GM23338 (cell line): ENCODE results near the gene CCDC197. TPM values are rescaled to one million over a fixed set of nuclear protein-coding genes. Genes with fewer than 3 reads are reported as not detected.

Source experiments
- ATAC-seq: fragments of 200-7000 bp; cut with Tn5 transposase; 3 replicates; pipeline ENCODE4 v1.9.1; 2020
- DNase-seq: peaks from one replicate; pipeline ENCODE4 v3.0.0-alpha.2; 2015; ENCODE audit warnings: low spot score
- H2AFZ ChIP-seq: fragments of 200-600 bp; sonication (generic); 2 replicates; pipeline ENCODE4 v1.8.0; 2016; ENCODE audit warnings: antibody characterized with exemption, mild to moderate bottlenecking, moderate library complexity
- H3F3A ChIP-seq: fragments of 200-600 bp; sonication (generic); replicated peaks from 2 replicates; pipeline ENCODE4 v1.8.0; 2017; ENCODE audit warnings: antibody characterized with exemption, mixed run types, low read depth
- H3K27ac ChIP-seq: fragments of 200-600 bp; sonication (generic); 2 replicates; pipeline ENCODE4 v1.6.1; 2016; ENCODE audit warnings: low read depth
- H3K27me3 ChIP-seq: fragments of 200-600 bp; sonication (generic); 2 replicates; pipeline ENCODE4 v1.8.0; 2016; ENCODE audit warnings: mild to moderate bottlenecking, mixed run types, moderate library complexity; ENCODE audit not compliant: insufficient read depth
- H3K36me3 ChIP-seq: fragments of 200-600 bp; sonication (generic); 2 replicates; pipeline ENCODE4 v1.8.0; 2016; ENCODE audit warnings: mild to moderate bottlenecking; ENCODE audit not compliant: insufficient read depth
- H3K4me1 ChIP-seq: fragments of 200-600 bp; sonication (generic); 2 replicates; pipeline ENCODE4 v1.8.0; 2016; ENCODE audit warnings: mild to moderate bottlenecking, moderate library complexity; ENCODE audit not compliant: insufficient read depth
- H3K4me2 ChIP-seq: fragments of 200-600 bp; sonication (generic); 2 replicates; pipeline ENCODE4 v1.7.1; 2017; ENCODE audit warnings: mixed run types
- H3K4me3 ChIP-seq: fragments of 200-600 bp; sonication (generic); 2 replicates; pipeline ENCODE4 v1.6.1; 2016; ENCODE audit warnings: mixed run types
- H3K79me2 ChIP-seq: fragments of 200-600 bp; sonication (generic); replicated peaks from 2 replicates; pipeline ENCODE4 v1.8.0; 2017; ENCODE audit warnings: mild to moderate bottlenecking; ENCODE audit not compliant: insufficient read depth
- H3K9me2 ChIP-seq: fragments of 200-600 bp; sonication (generic); 2 replicates; pipeline ENCODE4 v1.8.0; 2017; ENCODE audit not compliant: insufficient read depth
- H4K20me1 ChIP-seq: fragments of 200-600 bp; sonication (generic); replicated peaks from 2 replicates; pipeline ENCODE4 v1.8.0; 2017; ENCODE audit warnings: mild to moderate bottlenecking; ENCODE audit not compliant: insufficient read depth
- H3K27ac Mint-ChIP-seq: 2 replicates; pipeline ENCODE4 v1.8.0; 2020; ENCODE audit warnings: inconsistent platforms, mild to moderate bottlenecking, moderate library complexity, mixed read lengths
- H3K27me3 Mint-ChIP-seq: 3 replicates; pipeline ENCODE4 v1.8.0; 2022; ENCODE audit warnings: low read depth, mild to moderate bottlenecking, moderate library complexity, mixed read lengths, inconsistent platforms; ENCODE audit not compliant: insufficient read depth, poor library complexity
- H3K36me3 Mint-ChIP-seq: 3 replicates; pipeline ENCODE4 v1.8.0; 2021; ENCODE audit warnings: low read depth, mild to moderate bottlenecking, inconsistent platforms, moderate library complexity, mixed read lengths
- H3K4me1 Mint-ChIP-seq: 3 replicates; pipeline ENCODE4 v1.8.0; 2020; ENCODE audit warnings: mild to moderate bottlenecking, inconsistent platforms, mixed read lengths
- H3K4me3 Mint-ChIP-seq: 3 replicates; pipeline ENCODE4 v1.8.0; 2021; ENCODE audit warnings: moderate library complexity, mild to moderate bottlenecking, inconsistent platforms, mixed read lengths
- H3K9me3 Mint-ChIP-seq: 3 replicates; pipeline ENCODE4 v1.8.0; 2020; ENCODE audit warnings: moderate library complexity, mild to moderate bottlenecking, inconsistent platforms, mixed read lengths
- CREB1 ChIP-seq: fragments of 250-450 bp; sonication (Bioruptor Pico); IDR thresholded peaks from 2 replicates; pipeline ENCODE4 v1.5.0; 2020; ENCODE audit warnings: low read depth, mild to moderate bottlenecking, moderate library complexity
- ETS1 ChIP-seq: IDR thresholded peaks from 2 replicates; pipeline ENCODE4 v1.6.1; 2016; ENCODE audit warnings: antibody characterized with exemption
- EZH2 ChIP-seq: fragments of 200-600 bp; sonication (generic); IDR thresholded peaks from one replicate; pipeline ENCODE4 v1.8.0; 2017; ENCODE audit warnings: antibody characterized with exemption, mild to moderate bottlenecking, low read depth; ENCODE audit not compliant: unreplicated experiment
- EZH2phosphoT487 ChIP-seq: fragments of 200-600 bp; sonication (generic); IDR thresholded peaks from one replicate; pipeline ENCODE4 v1.8.1; 2018; ENCODE audit warnings: antibody characterized with exemption; ENCODE audit not compliant: unreplicated experiment
- JUNB ChIP-seq: IDR thresholded peaks from one replicate; pipeline ENCODE4 v1.6.1; 2016; ENCODE audit warnings: antibody characterized with exemption; ENCODE audit not compliant: unreplicated experiment
- NANOG ChIP-seq: IDR thresholded peaks from 2 replicates; pipeline ENCODE4 v1.6.1; 2016; ENCODE audit warnings: antibody characterized with exemption, borderline replicate concordance
- POLR2AphosphoS5 ChIP-seq: IDR thresholded peaks from 2 replicates; pipeline ENCODE4 v1.6.1; 2016; ENCODE audit warnings: antibody characterized with exemption, low read depth
- REST ChIP-seq: IDR thresholded peaks from one replicate; pipeline ENCODE4 v1.6.1; 2018; ENCODE audit warnings: antibody characterized with exemption; ENCODE audit not compliant: unreplicated experiment
- STAT1 ChIP-seq: IDR thresholded peaks from one replicate; pipeline ENCODE4 v1.6.1; 2016; ENCODE audit warnings: antibody characterized with exemption; ENCODE audit not compliant: unreplicated experiment
- ZNF114 ChIP-seq: fragments of 250-450 bp; sonication (Bioruptor Pico); IDR thresholded peaks from 2 replicates; pipeline ENCODE4 v1.5.0; 2020; ENCODE audit warnings: mild to moderate bottlenecking, moderate library complexity
- ZNF331 ChIP-seq: fragments of 250-450 bp; sonication (Bioruptor Pico); IDR thresholded peaks from 2 replicates; pipeline ENCODE4 v1.5.0; 2020; ENCODE audit warnings: low read depth, mild to moderate bottlenecking, moderate library complexity
- polyA plus RNA-seq: library from polyadenylated mRNA; unstranded; fragments of >200 nt; fragmentation: Nextera tagmentation; extraction: Ambion mirVana; gene quantifications from 2 replicates; pipeline ENCODE4 v1.2.1, GENCODE V29; 2016
- total RNA-seq: library from RNA; depleted of rRNA; stranded (reverse); fragments of >200 nt; shearing (Covaris generic); gene quantifications from 2 replicates; pipeline ENCODE4 v1.2.3, GENCODE V29; 2014
- TF ChIP-seq, protein P1 (sequence below): fragments of 250-450 bp; sonication (Bioruptor Pico); IDR thresholded peaks from 2 replicates; pipeline ENCODE4 v1.5.0; 2020; ENCODE audit warnings: mild to moderate bottlenecking, moderate library complexity
- TF ChIP-seq, protein P2 (sequence below), 2 experiments: fragments of 200-600 bp in 1 of 2; sonication (generic) in 1 of 2; conservative IDR thresholded peaks; 2 replicates each; pipeline versions ENCODE4 v1.5.1 to v1.6.1; 2016 to 2017; ENCODE audit warnings: antibody characterized with exemption in 2 of 2, low read depth in 2 of 2, mild to moderate bottlenecking in 2 of 2, moderate library complexity in 1 of 2

CCDC197 gene
- total and polyA plus RNA-seq, 2 experiments from 2014 or later = not detected

GRCh38 chr14:93998871-93999403, 1.8 kb downstream of the CCDC197 start:
- Mint-ChIP-seq H3K27ac (no peak overlapping the region), H3K36me3 (no peaks in the 10 kb centered on the region), H3K9me3 (no peaks in the 10 kb centered on the region), H3K4me3 (no peak overlapping the region), H3K4me1 (peaks cover 10% of the 10 kb centered on the region), H3K27me3 (peaks cover 5% of the 10 kb centered on the region)
- no peak for DNase-seq
- H3K4me2 ChIP-seq = no peak overlapping the region
- no peak overlapping the region for H3K4me3 ChIP-seq
- H3F3A ChIP-seq = no peaks in the 10 kb centered on the region
- H3K9me2 ChIP-seq = no peaks in the 10 kb centered on the region
- H3K36me3 ChIP-seq = no peaks in the 10 kb centered on the region
- ATAC-seq = no peak
- no peaks in the 10 kb centered on the region for H3K4me1 ChIP-seq
- no peak for TF ChIP-seq ZNF114
- TF ChIP-seq, protein P1, sequence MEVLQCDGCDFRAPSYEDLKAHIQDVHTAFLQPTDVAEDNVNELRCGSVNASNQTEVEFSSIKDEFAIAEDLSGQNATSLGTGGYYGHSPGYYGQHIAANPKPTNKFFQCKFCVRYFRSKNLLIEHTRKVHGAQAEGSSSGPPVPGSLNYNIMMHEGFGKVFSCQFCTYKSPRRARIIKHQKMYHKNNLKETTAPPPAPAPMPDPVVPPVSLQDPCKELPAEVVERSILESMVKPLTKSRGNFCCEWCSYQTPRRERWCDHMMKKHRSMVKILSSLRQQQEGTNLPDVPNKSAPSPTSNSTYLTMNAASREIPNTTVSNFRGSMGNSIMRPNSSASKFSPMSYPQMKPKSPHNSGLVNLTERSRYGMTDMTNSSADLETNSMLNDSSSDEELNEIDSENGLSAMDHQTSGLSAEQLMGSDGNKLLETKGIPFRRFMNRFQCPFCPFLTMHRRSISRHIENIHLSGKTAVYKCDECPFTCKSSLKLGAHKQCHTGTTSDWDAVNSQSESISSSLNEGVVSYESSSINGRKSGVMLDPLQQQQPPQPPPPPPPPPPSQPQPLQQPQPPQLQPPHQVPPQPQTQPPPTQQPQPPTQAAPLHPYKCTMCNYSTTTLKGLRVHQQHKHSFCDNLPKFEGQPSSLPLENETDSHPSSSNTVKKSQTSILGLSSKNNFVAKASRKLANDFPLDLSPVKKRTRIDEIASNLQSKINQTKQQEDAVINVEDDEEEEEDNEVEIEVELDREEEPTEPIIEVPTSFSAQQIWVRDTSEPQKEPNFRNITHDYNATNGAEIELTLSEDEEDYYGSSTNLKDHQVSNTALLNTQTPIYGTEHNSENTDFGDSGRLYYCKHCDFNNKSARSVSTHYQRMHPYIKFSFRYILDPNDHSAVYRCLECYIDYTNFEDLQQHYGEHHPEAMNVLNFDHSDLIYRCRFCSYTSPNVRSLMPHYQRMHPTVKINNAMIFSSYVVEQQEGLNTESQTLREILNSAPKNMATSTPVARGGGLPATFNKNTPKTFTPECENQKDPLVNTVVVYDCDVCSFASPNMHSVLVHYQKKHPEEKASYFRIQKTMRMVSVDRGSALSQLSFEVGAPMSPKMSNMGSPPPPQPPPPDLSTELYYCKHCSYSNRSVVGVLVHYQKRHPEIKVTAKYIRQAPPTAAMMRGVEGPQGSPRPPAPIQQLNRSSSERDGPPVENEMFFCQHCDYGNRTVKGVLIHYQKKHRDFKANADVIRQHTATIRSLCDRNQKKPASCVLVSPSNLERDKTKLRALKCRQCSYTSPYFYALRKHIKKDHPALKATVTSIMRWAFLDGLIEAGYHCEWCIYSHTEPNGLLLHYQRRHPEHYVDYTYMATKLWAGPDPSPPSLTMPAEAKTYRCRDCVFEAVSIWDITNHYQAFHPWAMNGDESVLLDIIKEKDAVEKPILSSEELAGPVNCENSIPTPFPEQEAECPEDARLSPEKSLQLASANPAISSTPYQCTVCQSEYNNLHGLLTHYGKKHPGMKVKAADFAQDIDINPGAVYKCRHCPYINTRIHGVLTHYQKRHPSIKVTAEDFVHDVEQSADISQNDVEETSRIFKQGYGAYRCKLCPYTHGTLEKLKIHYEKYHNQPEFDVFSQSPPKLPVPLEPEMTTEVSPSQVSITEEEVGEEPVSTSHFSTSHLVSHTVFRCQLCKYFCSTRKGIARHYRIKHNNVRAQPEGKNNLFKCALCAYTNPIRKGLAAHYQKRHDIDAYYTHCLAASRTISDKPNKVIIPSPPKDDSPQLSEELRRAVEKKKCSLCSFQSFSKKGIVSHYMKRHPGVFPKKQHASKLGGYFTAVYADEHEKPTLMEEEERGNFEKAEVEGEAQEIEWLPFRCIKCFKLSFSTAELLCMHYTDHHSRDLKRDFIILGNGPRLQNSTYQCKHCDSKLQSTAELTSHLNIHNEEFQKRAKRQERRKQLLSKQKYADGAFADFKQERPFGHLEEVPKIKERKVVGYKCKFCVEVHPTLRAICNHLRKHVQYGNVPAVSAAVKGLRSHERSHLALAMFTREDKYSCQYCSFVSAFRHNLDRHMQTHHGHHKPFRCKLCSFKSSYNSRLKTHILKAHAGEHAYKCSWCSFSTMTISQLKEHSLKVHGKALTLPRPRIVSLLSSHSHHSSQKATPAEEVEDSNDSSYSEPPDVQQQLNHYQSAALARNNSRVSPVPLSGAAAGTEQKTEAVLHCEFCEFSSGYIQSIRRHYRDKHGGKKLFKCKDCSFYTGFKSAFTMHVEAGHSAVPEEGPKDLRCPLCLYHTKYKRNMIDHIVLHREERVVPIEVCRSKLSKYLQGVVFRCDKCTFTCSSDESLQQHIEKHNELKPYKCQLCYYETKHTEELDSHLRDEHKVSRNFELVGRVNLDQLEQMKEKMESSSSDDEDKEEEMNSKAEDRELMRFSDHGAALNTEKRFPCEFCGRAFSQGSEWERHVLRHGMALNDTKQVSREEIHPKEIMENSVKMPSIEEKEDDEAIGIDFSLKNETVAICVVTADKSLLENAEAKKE (CRISPR knock-in tag) = no peak
- no peak for TF ChIP-seq POLR2AphosphoS5
- TF ChIP-seq, protein P2, sequence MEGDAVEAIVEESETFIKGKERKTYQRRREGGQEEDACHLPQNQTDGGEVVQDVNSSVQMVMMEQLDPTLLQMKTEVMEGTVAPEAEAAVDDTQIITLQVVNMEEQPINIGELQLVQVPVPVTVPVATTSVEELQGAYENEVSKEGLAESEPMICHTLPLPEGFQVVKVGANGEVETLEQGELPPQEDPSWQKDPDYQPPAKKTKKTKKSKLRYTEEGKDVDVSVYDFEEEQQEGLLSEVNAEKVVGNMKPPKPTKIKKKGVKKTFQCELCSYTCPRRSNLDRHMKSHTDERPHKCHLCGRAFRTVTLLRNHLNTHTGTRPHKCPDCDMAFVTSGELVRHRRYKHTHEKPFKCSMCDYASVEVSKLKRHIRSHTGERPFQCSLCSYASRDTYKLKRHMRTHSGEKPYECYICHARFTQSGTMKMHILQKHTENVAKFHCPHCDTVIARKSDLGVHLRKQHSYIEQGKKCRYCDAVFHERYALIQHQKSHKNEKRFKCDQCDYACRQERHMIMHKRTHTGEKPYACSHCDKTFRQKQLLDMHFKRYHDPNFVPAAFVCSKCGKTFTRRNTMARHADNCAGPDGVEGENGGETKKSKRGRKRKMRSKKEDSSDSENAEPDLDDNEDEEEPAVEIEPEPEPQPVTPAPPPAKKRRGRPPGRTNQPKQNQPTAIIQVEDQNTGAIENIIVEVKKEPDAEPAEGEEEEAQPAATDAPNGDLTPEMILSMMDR (conservative IDR thresholded peaks at IDR 0.05; ENCODE audit: low read depth in 2 of 2) = no peak
- TF ChIP-seq EZH2phosphoT487 = no peak
- no peak for TF ChIP-seq REST
- no peak for TF ChIP-seq EZH2
- no peak for TF ChIP-seq ZNF331 (CRISPR knock-in tag)
- no peak for TF ChIP-seq NANOG
- TF ChIP-seq JUNB = no peak
- no peak for TF ChIP-seq STAT1
- no peak for TF ChIP-seq CREB1 (CRISPR knock-in tag)
- TF ChIP-seq ETS1 = no peak
- H3K27ac ChIP-seq = no peak overlapping the region
- H3K79me2 ChIP-seq = no peaks in the 10 kb centered on the region
- no peak overlapping the region for H2AFZ ChIP-seq
- no peaks in the 10 kb centered on the region for H4K20me1 ChIP-seq
- H3K27me3 ChIP-seq = no peaks in the 10 kb centered on the region
